HG03342 (cell line): ENCODE results near the gene DCTD.

ENCODE experiments used
- ATAC-seq: cut with Tn5 transposase; IDR thresholded peaks from one replicate; pipeline ENCODE4 v1.9.1; 2021; ENCODE audit warnings: mild to moderate bottlenecking, moderate library complexity; ENCODE audit not compliant: unreplicated experiment

Gene DCTD

DNA sequence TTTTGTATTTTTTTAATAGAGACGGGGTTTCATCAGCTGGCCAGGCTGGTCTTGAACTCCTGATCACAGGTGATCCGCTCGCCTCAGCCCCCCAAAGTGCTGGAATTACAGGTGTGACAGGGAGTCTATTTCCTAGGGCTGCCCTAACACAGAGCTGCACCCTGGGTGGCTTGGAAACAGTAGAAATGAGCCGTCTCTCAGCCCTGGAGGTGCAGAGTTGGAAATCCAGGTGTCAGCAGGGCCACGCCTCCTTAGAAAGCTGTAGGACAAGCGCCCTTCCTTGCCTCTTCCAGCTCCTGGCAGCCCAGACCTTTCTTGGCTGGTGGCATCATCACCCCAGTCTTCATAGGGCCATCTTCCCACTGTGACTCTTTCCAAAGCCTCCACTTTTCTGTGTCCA, 71.6 kb downstream of the DCTD start:
- no peak for ATAC-seq

GRCh38 chr4:182843808-182844325, 73.3 kb downstream of the DCTD start:
- ATAC-seq = no peak

DNA sequence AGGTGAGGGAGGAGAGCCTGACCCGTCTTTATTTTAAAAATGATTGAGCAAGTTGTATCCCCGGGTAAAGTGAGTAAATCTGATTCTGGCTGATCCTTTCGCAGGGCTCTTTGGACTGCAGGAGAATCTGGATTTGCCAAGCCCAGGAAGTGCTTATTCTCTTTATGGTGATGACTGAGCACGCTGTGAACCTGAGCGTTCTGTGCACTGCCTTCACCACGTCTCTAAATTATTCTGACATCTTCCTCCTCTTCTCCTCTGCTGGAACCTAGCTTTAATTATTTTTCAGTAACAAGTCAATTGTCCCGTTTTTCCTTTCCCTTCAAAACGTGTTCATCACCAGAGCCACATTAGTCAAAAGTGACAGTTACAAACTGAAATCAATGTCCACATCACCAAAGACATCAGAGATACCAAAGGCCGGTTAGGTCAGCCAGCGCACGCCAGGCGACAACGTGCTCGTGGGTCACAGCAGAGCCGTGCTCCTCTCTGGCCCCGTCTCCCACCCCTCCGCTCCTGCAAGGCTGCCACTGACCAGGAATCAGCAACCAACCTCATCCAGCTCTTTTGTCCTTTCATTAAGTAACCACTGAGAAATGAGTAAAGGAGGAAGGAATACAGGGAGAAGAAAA, 74.3 kb downstream of the DCTD start:
- no peak for ATAC-seq

- no peak for ATAC-seq
Measured at GRCh38 chr4:182842104-182842600, 75.0 kb downstream of the DCTD start.

- no peak for ATAC-seq
Measured at GRCh38 chr4:182840108-182840507, 77.1 kb downstream of the DCTD start.
